Thyroid gland (tissue), 4 donors: ENCODE data around the gene AGMO.

Source experiments
- CTCF ChIP-seq, 6 experiments: fragments of 200-600 bp in 3 of 6; fragments of 450-650 bp in 3 of 6; sonication (generic) in 3 of 6; IDR thresholded peaks; one replicate each; pipeline ENCODE4 v1.5.1; 2016 to 2019; ENCODE audit warnings: antibody characterized with exemption in 6 of 6, mild to moderate bottlenecking in 2 of 6, inconsistent platforms in 1 of 6, moderate library complexity in 1 of 6
- POLR2A ChIP-seq, 2 donors: fragments of 450-650 bp; IDR thresholded peaks; one replicate each; pipeline ENCODE4 v1.6.1; 2017; ENCODE audit warnings: antibody characterized with exemption in 2 of 2, mild to moderate bottlenecking in 2 of 2, moderate library complexity in 1 of 2

GRCh38 chr7:15566476-15566875 lies 4.7 kb upstream of the AGMO start:
- TF ChIP-seq CTCF (IDR thresholded peaks at IDR 0.05) = no peak
- no peak for TF ChIP-seq POLR2A (IDR thresholded peaks at IDR 0.05)
